PC-3 (cell line): ENCODE measurements around the gene RYK. TPM values are rescaled to one million over a fixed set of nuclear protein-coding genes. Genes with fewer than 3 reads are reported as not detected.

Experiments used
- ATAC-seq: fragments of 200-7000 bp; cut with Tn5 transposase; 2 replicates; pipeline ENCODE4 v1.9.1; 2020; ENCODE audit warnings: mild to moderate bottlenecking, moderate library complexity
- BruUV-seq: library from RNA; stranded (reverse); fragments of 400-500 nt; replicated peaks from 2 replicates; lab custom pipeline; 2021; lab: Mats Ljungman, UMichigan
- CTCF ChIA-PET: fragments of 300-600 bp; sonication (Branson Sonifier 250); formaldehyde crosslinking; loops from one replicate; lab custom pipeline; 2022; ENCODE audit warnings: antibody characterized with exemption; lab: Charles Lee
- POLR2A ChIA-PET: fragments of 300-600 bp; sonication (Branson Sonifier 250); formaldehyde crosslinking; loops from one replicate; lab custom pipeline; 2022; ENCODE audit warnings: antibody characterized with exemption; ENCODE audit not compliant: unreplicated experiment; lab: Charles Lee
- DNase-seq: peaks from one replicate; pipeline ENCODE4 v3.0.0-alpha.2; 2015
- H2AFZ ChIP-seq: fragments of 300-600 bp; sonication (generic); 2 replicates; pipeline ENCODE4 v1.6.0; 2016; ENCODE audit warnings: antibody characterized with exemption, low read length
- H3F3A ChIP-seq: fragments of 300-600 bp; sonication (generic); one replicate; pipeline ENCODE4 v1.6.0; 2017; ENCODE audit warnings: antibody characterized with exemption, low read length, control low read depth, mild to moderate bottlenecking; ENCODE audit not compliant: unreplicated experiment
- H3K27ac ChIP-seq: fragments of 300-600 bp; sonication (generic); 2 replicates; pipeline ENCODE4 v1.5.1; 2016; ENCODE audit warnings: mild to moderate bottlenecking, low read length
- H3K27me3 ChIP-seq: fragments of 300-600 bp; sonication (generic); 2 replicates; pipeline ENCODE4 v1.6.1; 2016; ENCODE audit warnings: low read length, mixed read lengths
- H3K36me3 ChIP-seq: fragments of 300-600 bp; sonication (generic); 2 replicates; pipeline ENCODE4 v1.6.1; 2016; ENCODE audit warnings: low read depth, mixed run types, low read length, mixed read lengths
- H3K4me1 ChIP-seq: fragments of 300-600 bp; sonication (generic); 2 replicates; pipeline ENCODE4 v1.5.1; 2016; ENCODE audit warnings: low read length; ENCODE audit not compliant: insufficient read depth
- H3K4me2 ChIP-seq: fragments of 300-600 bp; sonication (generic); 2 replicates; pipeline ENCODE4 v1.6.0; 2016; ENCODE audit warnings: low read length
- H3K4me3 ChIP-seq: fragments of 300-600 bp; sonication (generic); 2 replicates; pipeline ENCODE4 v1.5.1; 2016; ENCODE audit warnings: mild to moderate bottlenecking, low read length, mixed read lengths
- H3K79me2 ChIP-seq: fragments of 300-600 bp; sonication (generic); 2 replicates; pipeline ENCODE4 v1.6.1; 2017; ENCODE audit warnings: low read length, mixed read lengths
- H3K9ac ChIP-seq: fragments of 300-600 bp; sonication (generic); 2 replicates; pipeline ENCODE4 v1.6.0; 2016; ENCODE audit warnings: mild to moderate bottlenecking, low read length
- H3K9me2 ChIP-seq: fragments of 300-600 bp; sonication (generic); replicated peaks from 2 replicates; pipeline ENCODE4 v1.6.1; 2016; ENCODE audit warnings: mixed run types, low read length, mixed read lengths
- H3K9me3 ChIP-seq: fragments of 300-600 bp; sonication (generic); 2 replicates; pipeline ENCODE4 v1.6.1; 2016; ENCODE audit warnings: low read length, mixed read lengths
- H4K20me1 ChIP-seq: fragments of 300-600 bp; sonication (generic); 2 replicates; pipeline ENCODE4 v1.6.1; 2016; ENCODE audit warnings: low read length, mixed read lengths
- CTCF ChIP-seq: fragments of 300-600 bp; sonication (generic); conservative IDR thresholded peaks from 2 replicates; pipeline ENCODE4 v1.5.1; 2017; ENCODE audit warnings: antibody characterized with exemption, low read depth, mild to moderate bottlenecking, low read length
- EZH2 ChIP-seq: fragments of 300-600 bp; sonication (generic); IDR thresholded peaks from one replicate; pipeline ENCODE4 v1.6.1; 2017; ENCODE audit warnings: antibody characterized with exemption, mild to moderate bottlenecking, low read length; ENCODE audit not compliant: unreplicated experiment
- EZH2phosphoT487 ChIP-seq: fragments of 300-600 bp; sonication (generic); IDR thresholded peaks from 2 replicates; pipeline ENCODE4 v1.6.1; 2018; ENCODE audit warnings: mild to moderate bottlenecking, antibody characterized with exemption, low read length, borderline replicate concordance
- intact Hi-C: fragments of 100-400 bp; cut with micrococcal nuclease; formaldehyde crosslinking; loops from 2 replicates; pipeline ENCODE4 v1.9.0; 2023
- total RNA-seq: library from RNA; depleted of rRNA; stranded (reverse); fragments of >200 nt; gene quantifications from 2 replicates; pipeline ENCODE4 v1.2.3, GENCODE V29; 2014

The RYK gene
- total RNA-seq, 1 experiment from 2014 or later = 47.2 TPM

- no peaks in the 10 kb centered on the region for H3F3A ChIP-seq
- H3K4me3 ChIP-seq = no peak overlapping the region
- no peak overlapping the region for H3K4me2 ChIP-seq
- peaks cover 12% of the 10 kb centered on the region for H4K20me1 ChIP-seq
- no peak overlapping the region for H3K9ac ChIP-seq
- peaks cover 35% of the 10 kb centered on the region for H3K79me2 ChIP-seq
- H3K27me3 ChIP-seq = no peaks in the 10 kb centered on the region
- peaks cover 6% of the 10 kb centered on the region; the same call in 1 of the 2 replicates for H3K4me1 ChIP-seq
- intact Hi-C loops = loop anchor here (2.0 to 5.0 kb wide), 2 partner anchors 39 to 45 kb away; no protein-coding TSS in a partner anchor
- no peaks in the 10 kb centered on the region for H3K9me2 ChIP-seq
- BruUV-seq = no TSS peak
- DNase-seq (no peak), ATAC-seq (no peak)
- CTCF ChIA-PET = no interaction called here
- H3K9me3 ChIP-seq = no peaks in the 10 kb centered on the region
- H3K27ac ChIP-seq = no peak overlapping the region
- POLR2A ChIA-PET = no interaction called here
- H3K36me3 ChIP-seq = no peaks in the 10 kb centered on the region
- TF ChIP-seq EZH2phosphoT487 = no peak
- TF ChIP-seq EZH2 = no peak
- no peak for TF ChIP-seq CTCF
- no peak overlapping the region for H2AFZ ChIP-seq
These were observed 1.2 kb upstream of the RYK start for GRCh38 chr3:134251731-134252391.

GRCh38 chr3:134249935-134250716 is 533 bp downstream of the RYK start:
- Histone ChIP-seq H3K79me2 (peaks cover 52% of the 10 kb centered on the region), H3K4me1 (peaks cover 6% of the 10 kb centered on the region; the same call in 1 of the 2 replicates), H3K9me3 (no peaks in the 10 kb centered on the region), H3K4me3 (peak overlapping the region; percentile 96), H3K27me3 (no peaks in the 10 kb centered on the region), H3F3A (no peaks in the 10 kb centered on the region), H4K20me1 (peaks cover 15% of the 10 kb centered on the region), H2AFZ (peak overlapping the region; percentile 63), H3K36me3 (no peaks in the 10 kb centered on the region), H3K4me2 (peak overlapping the region; percentile 87), H3K9ac (peak overlapping the region; percentile 74), H3K27ac (no peak overlapping the region), H3K9me2 (no peaks in the 10 kb centered on the region)
- BruUV-seq = no TSS peak
- peak; percentile 41 for DNase-seq
- intact Hi-C loops = loop anchor here (2.0 to 5.0 kb wide), 2 partner anchors 37 to 47 kb away; no protein-coding TSS in a partner anchor
- ChIA-PET CTCF (no interaction called here), POLR2A (no interaction called here)
- peak; percentile 64 for ATAC-seq
- TF ChIP-seq CTCF (no peak), EZH2 (no peak), EZH2phosphoT487 (no peak)
